Stimulated activated CD4-positive, alpha-beta T cell treated with anti-CD3 and anti-CD28 coated beads, Interleukin-1b, Interleukin-23, amount 100 ng/mL, for 24 hours (primary cell): ENCODE results near the gene SLC5A9.
"Not testable (repeated sequence)": the region's sequence is repeated elsewhere in the genome, so short reads cannot be mapped to it uniquely, and the experiment has no call there.

Source experiments
- DNase-seq, 4 experiments: peaks; one replicate each; pipeline ENCODE4 v3.0.0-alpha.2; 2020; ENCODE audit warnings: low read depth in 4 of 4, low spot score in 1 of 4

Gene SLC5A9

DNA sequence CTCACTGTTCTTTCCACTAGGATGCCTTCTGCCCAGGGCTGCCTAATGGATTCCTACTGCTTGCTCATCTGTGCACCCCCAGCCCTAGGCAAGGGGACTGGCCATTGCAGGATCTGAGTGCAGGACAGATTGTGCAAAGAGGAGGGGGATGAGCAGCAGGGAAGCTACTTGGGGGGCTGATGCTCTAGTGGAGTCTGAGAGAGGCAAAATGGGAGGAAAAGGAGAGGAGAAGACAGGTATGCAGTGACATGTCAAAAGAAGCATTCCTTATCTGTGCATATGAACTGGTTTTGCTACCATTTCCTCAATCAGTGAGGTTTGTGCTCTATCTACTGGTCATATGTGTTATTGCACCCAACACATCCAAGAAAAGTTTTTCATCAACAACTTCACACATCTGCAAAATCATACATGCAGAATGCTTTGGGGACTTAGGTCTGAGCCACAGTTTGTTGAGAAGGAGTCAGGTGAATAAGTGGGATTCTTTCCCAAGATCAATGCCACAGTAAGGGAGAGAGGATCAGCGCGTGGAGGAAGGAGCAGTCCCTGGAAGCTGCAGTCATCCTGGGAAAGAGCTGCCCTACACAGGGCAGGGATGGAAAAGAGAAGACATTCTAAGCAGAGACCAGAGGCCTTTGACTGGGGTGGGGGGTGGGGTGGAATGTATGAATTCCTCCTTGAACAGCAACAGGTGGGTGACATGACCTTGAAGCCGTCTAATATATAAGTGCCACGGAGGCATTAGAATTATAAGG lies 14.4 kb downstream of the SLC5A9 start:
- DNase-seq = no peak

DNA sequence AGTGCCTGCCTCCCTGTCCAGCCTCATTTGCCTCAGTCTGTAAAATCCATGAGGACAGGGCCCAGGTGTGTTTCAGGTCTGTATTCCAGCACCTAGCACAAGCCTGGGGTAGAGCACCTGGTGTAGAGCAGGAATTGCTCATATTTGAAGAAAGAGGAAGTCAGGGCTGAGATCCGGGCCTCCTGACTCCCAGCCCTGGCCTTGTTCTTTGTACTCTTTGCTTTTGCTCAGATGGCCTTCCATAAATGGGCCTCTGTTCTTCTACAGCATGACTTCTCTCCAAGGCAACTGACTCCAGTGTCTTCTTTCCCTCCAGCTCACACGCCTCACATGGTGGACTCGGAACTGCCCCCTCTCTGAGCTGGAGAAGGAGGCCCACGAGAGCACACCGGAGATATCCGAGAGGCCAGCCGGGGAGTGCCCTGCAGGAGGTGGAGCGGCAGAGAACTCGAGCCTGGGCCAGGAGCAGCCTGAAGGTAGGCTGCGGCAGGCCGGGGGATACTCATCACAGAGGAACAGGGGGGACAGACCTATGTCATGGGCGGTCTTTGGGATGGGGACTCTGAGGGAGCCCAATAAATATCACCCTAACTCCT lies 19.7 kb downstream of the SLC5A9 start:
- no peak for DNase-seq

DNA sequence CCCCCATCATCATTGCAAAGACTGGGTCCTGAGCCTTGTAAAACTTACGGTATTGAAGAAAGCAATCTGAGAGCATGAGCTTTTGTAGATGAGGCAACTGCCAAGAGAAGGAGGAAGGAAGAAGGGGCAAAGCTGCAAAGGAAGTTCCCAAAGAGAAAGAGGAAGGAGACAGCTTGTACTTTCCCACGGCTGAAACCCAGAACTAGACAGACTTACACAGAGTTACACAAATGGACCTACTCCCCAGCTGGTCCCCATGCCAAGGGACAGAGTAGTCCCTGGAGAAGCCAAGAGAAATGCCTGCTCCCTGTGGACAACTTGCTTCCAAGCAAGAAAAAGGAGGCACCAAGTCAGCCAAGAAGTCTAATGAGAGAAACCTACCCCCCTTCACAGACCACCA lies 22.6 kb downstream of the SLC5A9 start:
- DNase-seq = no peak

DNA sequence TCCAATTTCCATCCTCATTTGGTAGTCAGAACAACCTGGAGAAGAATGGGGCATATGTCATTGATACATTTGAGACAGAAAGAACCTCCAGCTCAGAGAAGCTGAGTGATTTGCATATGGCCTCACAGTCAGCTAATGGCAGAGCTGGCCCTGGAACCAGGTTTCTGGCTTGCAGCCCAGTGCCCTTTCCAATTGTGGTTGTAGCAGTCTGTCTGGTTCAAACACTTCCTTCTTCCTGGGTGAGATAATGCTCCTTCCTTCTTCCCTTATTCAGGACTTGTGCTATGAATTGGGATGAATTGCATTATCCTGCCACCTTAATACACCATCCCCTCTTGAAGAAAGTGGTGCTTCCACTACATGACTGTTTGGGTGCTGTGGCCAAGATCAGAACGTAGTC lies 24.2 kb downstream of the SLC5A9 start:
- DNase-seq = no peak

DNA sequence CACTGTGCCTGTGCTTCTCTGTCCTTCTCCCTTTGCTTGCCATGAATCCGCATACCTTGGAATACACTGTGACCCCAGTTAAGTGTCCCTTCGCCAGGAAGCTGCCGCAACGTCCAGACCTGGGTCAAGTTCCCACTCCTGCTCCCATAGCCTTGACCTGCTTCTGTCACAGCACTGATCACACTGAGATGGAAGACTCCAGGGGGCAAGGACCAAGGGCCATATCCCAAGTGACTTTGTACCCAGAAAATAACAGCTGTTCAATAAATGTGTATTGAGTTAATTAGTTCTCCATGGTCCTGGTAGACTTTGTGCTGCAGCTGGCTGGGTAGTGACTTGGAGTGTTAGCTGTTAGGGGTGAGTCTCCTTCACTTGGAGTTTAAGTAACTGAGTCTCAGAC lies 25.8 kb downstream of the SLC5A9 start:
- no peak for DNase-seq

DNA sequence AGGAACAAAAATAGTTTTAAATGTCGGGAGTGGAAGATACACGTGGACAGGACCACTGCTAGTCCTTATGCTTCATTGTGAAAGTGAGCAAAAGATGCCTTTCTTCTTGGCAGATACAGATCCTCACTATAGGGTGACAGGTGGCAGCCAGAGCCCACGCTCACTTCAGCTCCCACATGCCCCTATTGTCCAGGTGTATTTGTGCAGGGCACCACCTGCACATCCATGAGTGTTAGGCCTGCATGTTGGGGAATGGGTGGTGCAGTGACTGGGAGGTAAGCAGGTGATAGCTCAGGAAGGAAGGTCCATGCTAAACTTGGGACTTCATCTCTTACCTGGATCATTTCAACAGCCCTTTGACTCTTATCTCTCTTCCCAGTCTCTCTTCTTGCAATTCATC lies 27.4 kb downstream of the SLC5A9 start:
- DNase-seq = no peak

DNA sequence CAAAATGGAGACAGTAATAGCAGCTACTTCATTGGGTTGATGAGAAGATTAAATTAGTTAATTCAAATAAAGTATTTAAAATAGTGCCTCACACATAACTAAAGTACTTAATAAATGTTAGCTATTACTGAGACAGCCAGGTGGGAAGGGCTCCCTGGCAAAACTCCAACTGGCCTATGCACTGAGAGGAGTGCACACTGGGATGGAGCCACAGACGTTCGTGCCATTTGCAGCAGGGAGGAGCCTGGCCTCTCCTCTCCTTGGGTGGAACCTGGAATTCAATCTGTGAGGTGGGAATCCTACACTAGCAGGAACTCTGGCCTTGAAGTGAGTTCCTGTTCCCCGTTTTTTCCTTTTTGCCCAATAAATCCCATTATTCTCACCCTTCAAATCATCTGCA lies 28.1 kb downstream of the SLC5A9 start:
- no peak for DNase-seq

DNA sequence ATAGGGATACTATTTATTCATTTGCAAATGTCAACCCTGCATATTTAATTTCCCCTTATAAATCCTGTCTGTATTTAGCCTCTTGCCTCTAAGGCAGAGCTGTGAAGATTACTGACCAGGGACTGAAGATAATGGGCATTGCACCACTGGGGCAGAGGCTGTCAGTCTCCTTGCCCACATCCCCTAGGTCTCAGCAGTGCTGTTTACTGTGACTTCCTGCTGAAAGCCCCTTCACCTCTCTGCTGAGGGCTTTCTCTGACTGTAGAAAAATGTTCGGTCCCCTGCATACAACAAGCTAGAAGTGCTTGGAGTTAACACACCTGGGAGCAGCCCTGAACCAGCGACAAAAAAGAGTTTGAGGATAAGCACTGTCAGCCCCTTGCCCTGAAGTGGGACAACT lies 28.8 kb downstream of the SLC5A9 start:
- no peak for DNase-seq

DNA sequence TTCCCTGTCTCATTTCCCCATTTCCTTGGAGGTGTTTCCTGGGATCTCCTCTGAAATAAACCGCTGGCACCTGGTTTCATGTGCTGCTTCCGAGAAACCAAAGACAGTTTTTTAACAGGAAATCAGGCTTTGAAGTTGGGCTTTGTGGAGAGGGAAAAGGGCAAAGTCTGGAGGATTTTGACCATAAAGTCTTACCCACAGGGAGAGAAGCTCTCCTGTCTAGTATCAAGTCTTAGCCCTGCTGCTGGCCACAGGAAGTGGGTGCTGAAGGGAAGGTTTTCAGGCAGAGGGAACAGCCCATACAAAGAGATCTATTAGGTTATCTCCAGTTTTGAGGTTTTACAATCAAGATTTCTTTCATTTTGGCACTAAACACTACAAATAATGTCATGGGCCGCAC lies 29.3 kb downstream of the SLC5A9 start:
- no peak for DNase-seq

DNA sequence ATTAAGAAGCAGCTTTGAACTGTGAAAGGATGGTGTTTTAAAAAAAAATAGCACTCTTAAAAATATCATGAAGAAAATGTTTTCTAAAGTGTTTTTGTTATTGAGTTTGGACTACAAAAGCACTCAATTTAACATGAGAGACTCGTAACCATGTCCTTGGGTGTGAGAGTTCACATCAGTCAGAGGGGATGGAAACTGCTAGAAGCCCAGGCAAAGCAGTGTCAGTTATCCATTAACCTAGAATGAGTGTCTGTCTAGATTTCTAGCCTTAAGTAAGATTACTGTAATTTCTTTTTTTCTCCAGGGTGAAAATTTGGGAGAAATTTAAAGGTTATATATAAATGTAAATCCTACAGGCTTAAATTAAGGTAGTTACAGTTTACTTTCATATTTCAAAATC lies 31.7 kb downstream of the SLC5A9 start:
- no peak for DNase-seq

DNA sequence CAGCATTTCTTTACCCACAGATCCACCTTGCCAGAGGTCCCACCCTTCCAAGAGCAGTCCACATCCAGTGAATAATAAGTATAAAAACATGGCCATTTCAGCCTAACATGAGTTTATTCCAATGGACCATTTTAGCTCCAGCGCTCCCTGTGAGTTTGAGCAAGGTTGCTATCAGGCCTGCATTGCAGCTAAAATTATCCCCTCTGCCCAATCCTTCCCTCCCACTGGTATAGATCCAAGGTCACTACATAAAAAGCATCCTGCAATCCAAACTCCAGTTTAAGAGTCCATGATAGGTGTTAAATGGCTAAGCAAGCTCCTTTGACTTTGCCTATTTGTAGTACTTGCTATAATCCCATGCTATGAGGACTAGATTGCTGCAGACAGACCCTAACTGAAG lies 35.6 kb downstream of the SLC5A9 start:
- DNase-seq = no peak

DNA sequence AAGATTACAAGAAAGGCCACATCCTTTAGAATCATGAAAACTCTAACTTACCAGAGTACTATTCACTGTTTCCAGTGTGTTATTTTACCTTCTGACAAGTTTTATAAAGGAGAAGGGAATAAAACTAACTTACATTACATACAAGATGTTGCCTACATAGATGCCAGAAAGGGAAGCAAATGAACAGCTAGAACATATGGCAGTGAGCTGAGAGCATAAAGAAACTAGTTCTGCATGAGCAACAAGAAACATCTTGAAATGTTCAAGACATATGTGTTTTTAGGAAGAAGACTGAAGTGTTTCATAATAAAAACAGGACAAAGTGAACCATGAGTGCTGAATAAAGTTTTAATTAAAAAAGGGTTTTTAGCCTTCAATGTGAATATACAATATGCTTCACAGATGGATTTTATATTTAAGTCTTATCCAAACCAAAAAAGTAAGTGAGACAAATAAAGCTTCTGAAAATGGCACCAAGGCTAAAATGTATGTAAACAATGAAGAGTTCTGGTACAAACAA lies 39.4 kb downstream of the SLC5A9 start:
- DNase-seq = no peak

DNA sequence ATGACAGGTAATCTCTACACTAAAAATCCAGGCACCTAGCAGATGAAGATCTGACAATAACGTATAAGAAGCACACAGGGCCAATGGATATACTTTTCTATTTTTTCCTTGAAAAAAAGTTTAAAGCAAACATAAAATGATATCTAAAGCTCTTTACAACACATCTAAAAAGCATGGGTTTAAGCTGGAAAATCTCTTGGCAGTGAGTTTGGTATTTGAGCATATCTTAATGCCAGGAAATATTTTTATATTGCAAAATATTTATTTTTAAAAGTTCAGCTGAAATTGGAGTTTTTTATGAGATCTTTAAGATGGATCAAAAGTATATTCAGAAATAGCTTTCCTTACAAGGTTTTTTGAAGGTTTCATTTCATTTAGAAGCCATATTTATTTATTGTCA lies 40.5 kb downstream of the SLC5A9 start:
- no peak for DNase-seq

DNA sequence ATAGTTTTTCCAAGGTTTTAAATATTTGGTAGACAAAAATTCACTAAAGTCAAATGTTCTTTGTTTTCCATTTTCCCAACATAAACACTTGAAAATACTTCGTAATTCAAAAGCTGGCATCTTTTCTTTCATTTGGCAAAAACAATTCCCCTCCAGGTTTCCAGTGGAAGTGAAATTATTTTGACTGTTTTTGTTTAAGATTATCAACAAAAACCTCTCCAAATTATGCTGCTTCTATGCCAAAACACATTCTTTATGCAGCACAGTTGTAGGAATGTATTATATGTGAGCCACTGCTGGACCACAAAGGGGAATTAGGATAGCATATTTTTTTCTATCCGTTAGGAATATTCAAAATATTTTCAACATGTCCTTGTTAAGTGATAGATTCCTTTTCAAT lies 44.1 kb downstream of the SLC5A9 start:
- DNase-seq = no peak

DNA sequence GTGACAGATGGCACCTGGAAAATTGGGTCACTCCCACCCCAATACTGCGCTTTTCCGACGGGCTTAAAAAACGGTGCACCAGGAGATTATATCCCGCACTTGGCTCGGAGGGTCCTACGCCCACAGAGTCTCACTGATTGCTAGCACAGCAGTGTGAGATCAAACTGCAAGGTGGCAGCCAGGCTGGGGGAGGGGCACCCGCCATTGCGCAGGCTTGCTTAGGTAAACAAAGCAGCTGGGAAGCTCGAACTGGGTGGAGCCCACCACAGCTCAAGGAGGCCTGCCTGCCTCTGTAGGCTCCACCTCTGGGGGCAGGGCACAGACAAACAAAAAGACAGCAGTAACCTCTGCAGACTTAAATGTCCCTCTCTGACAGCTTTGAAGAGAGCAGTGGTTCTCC lies 54.9 kb downstream of the SLC5A9 start:
- not testable (repeated sequence) for DNase-seq

DNA sequence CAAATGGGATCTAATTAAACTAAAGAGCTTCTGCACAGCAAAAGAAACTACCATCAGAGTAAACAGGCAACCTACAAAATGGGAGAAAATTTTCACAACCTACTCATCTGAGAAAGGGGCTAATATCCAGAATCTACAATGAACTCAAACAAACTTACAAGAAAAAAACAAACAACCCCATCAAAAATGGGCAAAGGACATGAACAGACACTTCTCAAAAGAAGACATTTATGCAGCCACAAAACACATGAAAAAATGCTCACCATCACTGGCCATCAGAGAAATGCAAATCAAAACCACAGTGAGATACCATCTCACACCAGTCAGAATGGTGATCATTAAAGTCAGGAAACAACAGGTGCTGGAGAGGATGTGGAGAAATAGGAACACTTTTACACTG lies 59.8 kb downstream of the SLC5A9 start:
- DNase-seq = not testable (repeated sequence)

DNA sequence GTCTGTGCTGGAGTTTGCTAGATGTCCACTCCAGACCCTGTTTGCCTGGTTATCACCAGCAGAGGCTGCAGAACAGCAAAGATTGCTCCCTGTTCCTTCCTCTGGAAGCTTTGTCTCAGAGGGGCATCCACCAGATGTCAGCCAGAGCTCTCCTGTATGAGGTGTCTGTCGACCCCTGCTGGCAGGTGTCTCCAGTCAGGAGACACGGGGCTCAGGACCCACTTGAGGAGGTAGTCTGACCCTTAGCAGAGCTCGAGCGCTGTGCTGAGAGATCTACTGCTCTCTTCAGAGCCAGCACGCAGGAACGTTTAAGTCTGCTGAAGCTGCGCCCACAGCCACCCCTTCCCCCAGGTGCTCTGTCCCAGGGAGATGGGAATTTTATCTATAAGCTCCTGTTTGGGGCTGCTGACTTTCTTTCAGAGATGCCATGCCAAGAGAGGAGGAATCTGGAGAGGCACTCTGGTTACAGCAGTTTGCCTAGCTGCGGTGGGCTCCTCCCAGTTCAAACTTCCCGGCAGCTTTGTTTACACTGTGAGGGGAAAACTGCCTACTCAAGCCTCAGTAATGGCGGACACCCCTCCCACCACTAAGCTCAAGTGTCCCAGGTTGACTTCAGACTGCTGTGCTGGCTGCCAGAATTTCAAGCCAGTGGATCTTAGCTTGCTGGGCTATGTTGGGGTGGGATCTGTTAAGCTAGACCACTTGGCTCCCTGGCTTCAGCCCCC lies 62.3 kb downstream of the SLC5A9 start:
- DNase-seq = not testable (repeated sequence)

DNA sequence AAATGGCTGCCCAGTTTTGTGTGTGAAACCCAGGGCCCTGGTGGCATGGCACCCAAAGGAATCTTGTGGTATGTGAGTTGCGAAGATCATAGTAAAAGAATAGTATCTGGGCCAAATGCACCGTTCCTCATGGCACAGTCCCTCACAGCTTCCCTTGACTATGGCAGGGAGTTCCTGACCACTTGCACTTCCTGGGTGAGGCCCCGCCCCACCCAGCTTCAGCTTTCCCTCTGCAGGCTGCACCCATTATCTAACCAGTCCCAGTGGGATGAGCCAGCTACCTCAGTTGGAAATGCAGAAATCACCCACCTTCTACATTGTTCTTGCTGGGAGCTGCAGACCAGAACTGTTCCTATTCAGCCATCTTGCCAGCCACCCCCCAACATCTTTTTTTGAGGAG lies 63.0 kb downstream of the SLC5A9 start:
- DNase-seq = no peak

DNA sequence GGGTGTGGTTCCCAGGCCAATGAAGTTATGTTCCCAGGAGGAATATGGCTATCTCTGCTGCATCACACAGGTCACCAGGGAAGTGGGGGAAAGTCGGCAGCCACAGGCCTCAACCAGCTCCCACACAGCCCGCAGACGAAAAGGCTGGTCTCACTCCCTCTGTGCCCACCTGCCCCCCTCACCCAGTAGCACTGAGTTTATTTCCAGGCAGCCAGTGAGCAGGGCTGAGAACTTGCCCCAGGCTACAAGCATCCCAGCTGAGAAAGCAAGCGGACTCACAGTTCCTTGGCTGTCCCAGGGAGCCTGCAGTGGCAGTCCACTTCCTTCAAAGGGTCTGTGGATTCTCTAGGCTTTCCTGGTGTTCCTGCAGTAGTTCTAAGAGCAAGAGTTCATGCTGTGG lies 68.9 kb downstream of the SLC5A9 start:
- DNase-seq = no peak

DNA sequence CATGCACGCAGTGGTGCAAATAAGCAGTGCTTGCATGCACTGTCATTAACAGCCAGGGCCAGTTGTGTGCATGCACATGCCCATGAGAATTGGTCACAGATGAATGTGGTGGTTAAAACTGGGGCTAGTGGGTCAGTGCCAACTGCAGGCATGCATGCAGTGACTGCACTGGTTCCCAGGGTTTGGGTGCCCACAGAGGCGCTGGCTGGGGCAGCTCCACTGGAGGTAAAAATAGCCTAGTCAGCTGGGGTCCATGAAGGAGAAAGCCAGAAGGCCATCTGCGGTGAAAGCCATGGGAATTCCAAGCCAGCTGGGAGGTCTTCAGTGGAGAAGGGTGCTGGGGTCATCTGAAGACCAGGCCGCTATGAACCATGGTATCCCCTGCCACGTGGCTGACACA lies 70.2 kb downstream of the SLC5A9 start:
- DNase-seq = no peak

DNA sequence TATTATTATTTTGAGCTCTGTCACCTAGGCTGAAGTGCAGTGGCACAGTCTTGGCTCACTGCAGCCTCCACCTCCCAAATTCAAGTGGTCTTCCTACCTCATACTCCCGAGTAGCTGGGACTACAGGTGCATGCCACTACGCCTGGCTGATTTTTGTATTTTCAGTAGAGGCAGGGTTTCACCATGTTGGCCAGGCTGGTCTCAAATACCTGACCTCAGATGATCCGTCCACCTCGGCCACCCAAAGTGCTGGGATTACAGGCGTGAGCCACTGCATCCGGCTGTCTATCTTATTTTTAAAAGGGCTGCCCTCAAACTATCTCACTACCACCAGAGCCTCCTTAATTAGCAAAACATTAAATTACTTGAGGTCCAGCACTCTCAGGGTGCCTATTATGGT lies 71.6 kb downstream of the SLC5A9 start:
- DNase-seq = not testable (repeated sequence)

DNA sequence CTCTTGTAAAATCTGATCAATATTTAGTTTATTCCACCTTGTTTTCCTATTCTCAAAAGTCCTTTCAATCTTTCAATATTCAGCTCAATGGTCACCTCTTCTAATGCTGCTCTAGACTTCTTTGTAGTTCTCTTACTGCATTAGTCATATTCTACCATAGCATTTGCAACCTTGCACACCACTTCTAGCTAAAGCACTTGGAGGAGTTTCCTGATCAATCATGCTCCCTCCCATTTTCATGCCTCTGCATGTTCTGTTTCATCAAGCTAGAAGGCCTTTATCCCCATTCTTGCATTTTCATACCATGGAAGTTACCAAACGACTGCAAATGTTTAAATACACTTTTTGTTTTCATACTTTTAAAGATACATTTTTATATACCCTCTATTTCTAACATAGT lies 72.1 kb downstream of the SLC5A9 start:
- DNase-seq = no peak
